ENCODE results near the gene DYNLT4. TPM values are rescaled to one million over a fixed set of nuclear protein-coding genes. Genes with fewer than 3 reads are reported as not detected.

The DYNLT4 gene
- total and polyA plus RNA-seq, 8 donors = 0.38 to 25.5 (median 2.5) TPM; not detected in 4

- H3K9me3 ChIP-seq = no peaks in the 10 kb centered on the region
- peak in 1 of 2 donors; percentile 26 for DNase-seq
- WGBS, 5 donors = 81 to 88% (median 85%) methylated on average over 9 of the region's 9 CpGs
- no peak overlapping the region for H3K4me3 ChIP-seq
- TF ChIP-seq POLR2AphosphoS5 (IDR thresholded peaks at IDR 0.05) (no peak), CTCF (IDR thresholded peaks at IDR 0.05) (no peak), POLR2A (IDR thresholded peaks at IDR 0.05) (no peak), EP300 (IDR thresholded peaks at IDR 0.05) (no peak)
- H3K36me3 ChIP-seq = no peaks in the 10 kb centered on the region
- no peaks in the 10 kb centered on the region for H3K4me1 ChIP-seq
- no peaks in the 10 kb centered on the region for H3K27me3 ChIP-seq
- H3K27ac ChIP-seq = no peak overlapping the region
- intact Hi-C loops (cut with DNase I; ENCODE audit: low total_unique reads) = loop anchor here (5.0 kb wide), 1 partner anchor 44 kb away; no protein-coding TSS in a partner anchor
These were observed 14.2 kb downstream of the DYNLT4 start for GRCh38 chr1:44792736-44793502.

- Histone ChIP-seq H3K9me3 (no peaks in the 10 kb centered on the region), H3K4me3 (no peak overlapping the region), H3K36me3 (no peaks in the 10 kb centered on the region), H3K27ac (no peak overlapping the region), H3K27me3 (no peaks in the 10 kb centered on the region), H3K4me1 (peaks cover 5 to 7% (median 7%) of the 10 kb centered on the region in 4 donors)
- intact Hi-C loops (cut with DNase I; ENCODE audit: low total_unique reads) = loop anchor here (5.0 kb wide), 1 partner anchor 46 kb away; no protein-coding TSS in a partner anchor
- DNase-seq = peak in 1 of 2 donors; percentile 56
- 45 to 68% (median 53%) methylated on average over 7 of the region's 7 CpGs for WGBS, 5 donors
- TF ChIP-seq EP300 (IDR thresholded peaks at IDR 0.05) = no peak
- no peak for TF ChIP-seq POLR2A (IDR thresholded peaks at IDR 0.05)
- TF ChIP-seq CTCF (IDR thresholded peaks at IDR 0.05) = no peak
- no peak for TF ChIP-seq POLR2AphosphoS5 (IDR thresholded peaks at IDR 0.05)
These were observed 16.0 kb downstream of the DYNLT4 start for GRCh38 chr1:44790968-44791801.

GRCh38 chr1:44788120-44788860 lies 18.9 kb downstream of the DYNLT4 start, which contains the start of gene BEST4:
Gene BEST4, minus strand, starts transcription at chr1:44788170. Its CDS starts 465 bp downstream, at chr1:44787705.
- 79 to 95% (median 84%) methylated on average over 7 to 9 of the region's 9 CpGs for WGBS, 5 donors
- no peak for TF ChIP-seq POLR2AphosphoS5 (IDR thresholded peaks at IDR 0.05)
- TF ChIP-seq CTCF (IDR thresholded peaks at IDR 0.05) = no peak
- no peak for TF ChIP-seq EP300 (IDR thresholded peaks at IDR 0.05)
- TF ChIP-seq POLR2A (IDR thresholded peaks at IDR 0.05) = no peak
- Histone ChIP-seq H3K36me3 (no peaks in the 10 kb centered on the region), H3K27me3 (no peaks in the 10 kb centered on the region), H3K27ac (peak within 1 kb of the TSS in 2 of 5 donors; percentile 27 to 72), H3K4me3 (no peak within 1 kb of the TSS), H3K9me3 (no peaks in the 10 kb centered on the region), H3K4me1 (peaks cover 32 to 36% (median 34%) of the 10 kb centered on the region in 4 donors)
- intact Hi-C loops (cut with DNase I; ENCODE audit: low total_unique reads) = no loop called here
- peak in 1 of 2 donors; percentile 12 for DNase-seq

GRCh38 chr1:44787506-44787905 lies 19.6 kb downstream of the DYNLT4 start:
- Histone ChIP-seq H3K27ac (no peak overlapping the region), H3K36me3 (no peaks in the 10 kb centered on the region), H3K27me3 (no peaks in the 10 kb centered on the region), H3K9me3 (no peaks in the 10 kb centered on the region), H3K4me3 (no peak overlapping the region), H3K4me1 (peaks cover 32 to 36% (median 34%) of the 10 kb centered on the region in 4 donors)
- 93 to 96% (median 94%) methylated on average over 9 to 10 of the region's 10 CpGs for WGBS, 5 donors
- TF ChIP-seq POLR2A (IDR thresholded peaks at IDR 0.05) = no peak
- TF ChIP-seq POLR2AphosphoS5 (IDR thresholded peaks at IDR 0.05) = no peak
- TF ChIP-seq CTCF (IDR thresholded peaks at IDR 0.05) = no peak
- no peak for TF ChIP-seq EP300 (IDR thresholded peaks at IDR 0.05)
- intact Hi-C loops (cut with DNase I; ENCODE audit: low total_unique reads) = no loop called here
- no peak for DNase-seq
